SK-MEL-5 (cell line): ENCODE measurements around the gene SLC22A17. TPM values are rescaled to one million over a fixed set of nuclear protein-coding genes. Genes with fewer than 3 reads are reported as not detected.

ENCODE experiments used
- DNase-seq: peaks from one replicate; pipeline ENCODE4 v3.0.0-alpha.2; 2016; ENCODE audit warnings: low read depth, low spot score
- in situ Hi-C: cut with HindIII; loops from 2 replicates; pipeline ENCODE4 v1.10.0; 2016; ENCODE audit warnings: low sequenced_read_pairs, high pct_unique_total_duplicates, low pct_unique_long_range_greater_than_20kb
- small RNA-seq, 2 experiments: library from RNA; depleted of rRNA; stranded (forward); fragments of <200 nt; gene quantifications; one replicate each; pipeline ENCODE3, GENCODE V24; 2014
- total RNA-seq: library from RNA; depleted of rRNA; stranded (reverse); fragments of >200 nt; shearing (Covaris generic); gene quantifications from 2 replicates; pipeline ENCODE4 v1.2.3, GENCODE V29; 2014; rRNA removed

The SLC22A17 gene
- total RNA-seq, 1 experiment from 2014 or later: 9.5 TPM

- no peak for DNase-seq
- in situ Hi-C loops: no loop called here
Observed at GRCh38 chr14:23301969-23302289, 50.8 kb downstream of the SLC22A17 start.

GRCh38 chr14:23301288-23301968 is 51.3 kb downstream of the SLC22A17 start:
- peak; percentile 96 for DNase-seq
- in situ Hi-C loops: no loop called here

- in situ Hi-C loops: no loop called here
- DNase-seq: no peak
Observed at GRCh38 chr14:23300687-23301223, 51.9 kb downstream of the SLC22A17 start.

GRCh38 chr14:23299986-23300686 is 52.6 kb downstream of the SLC22A17 start:
- in situ Hi-C loops: no loop called here
- DNase-seq: no peak

GRCh38 chr14:23299211-23299957 is 53.3 kb downstream of the SLC22A17 start:
- in situ Hi-C loops: no loop called here
- peak; percentile 71 for DNase-seq

GRCh38 chr14:23297611-23298277 is 54.9 kb downstream of the SLC22A17 start:
- DNase-seq: no peak

GRCh38 chr14:23297096-23297495 is 55.6 kb downstream of the SLC22A17 start:
- no peak for DNase-seq
- in situ Hi-C loops: no loop called here

More at GRCh38 chr14:23297611-23298277, 54.9 kb downstream of the SLC22A17 start:
- in situ Hi-C loops: no loop called here

Small RNA genes within 50 kb of the gene (small RNA-seq; reads per million reads assigned to genes)
- gene MIR208A: 0 reads per million in 2 experiments

Other genes starting within 250 kb of the SLC22A17 start
- not detected in 2 replicates for gene CIROP, start 247.9 kb downstream of the SLC22A17 start, total RNA-seq
- not detected in 2 replicates for gene CEBPE, start 233.6 kb downstream of the SLC22A17 start, total RNA-seq
- 27.8 and 30.8 TPM in 2 replicates for gene SLC7A8, start 169.2 kb downstream of the SLC22A17 start, total RNA-seq
- gene RNF212B, start 115.0 kb downstream of the SLC22A17 start, total RNA-seq: not detected in 2 replicates
- gene HOMEZ, start 66.8 kb downstream of the SLC22A17 start, total RNA-seq: 12.8 TPM in 2 replicates
- 3.6 and 3.9 TPM in 2 replicates for gene PPP1R3E, start 50.0 kb downstream of the SLC22A17 start, total RNA-seq
- gene BCL2L2, start 46.1 kb downstream of the SLC22A17 start, total RNA-seq: 19.1 and 20.9 TPM in 2 replicates
- gene PABPN1, start 31.4 kb downstream of the SLC22A17 start, total RNA-seq: 45.9 and 50.8 TPM in 2 replicates
- gene EFS, start 12.3 kb upstream of the SLC22A17 start, total RNA-seq: not detected in 2 replicates
- not detected in 2 replicates for gene IL25, start 19.9 kb upstream of the SLC22A17 start, total RNA-seq
- not detected in 2 replicates for gene CMTM5, start 24.2 kb upstream of the SLC22A17 start, total RNA-seq
- not detected in 2 replicates for gene MYH6, start 55.4 kb upstream of the SLC22A17 start, total RNA-seq
- gene MYH7, start 82.8 kb upstream of the SLC22A17 start, total RNA-seq: 0.05 TPM in 1 of 2 replicates, not detected in the other
- 61.6 and 63.6 TPM in 2 replicates for gene NGDN, start 116.8 kb upstream of the SLC22A17 start, total RNA-seq
- gene ZFHX2, start 198.9 kb upstream of the SLC22A17 start, total RNA-seq: not detected in 2 replicates
- 9.5 and 11.9 TPM in 2 replicates for gene THTPA, start 203.4 kb upstream of the SLC22A17 start, total RNA-seq
- 13.0 and 14.9 TPM in 2 replicates for gene AP1G2, start 214.9 kb upstream of the SLC22A17 start, total RNA-seq
- gene JPH4, start 225.9 kb upstream of the SLC22A17 start, total RNA-seq: not detected in 2 replicates